Thoracic aorta (tissue), 2 donors: ENCODE measurements around the gene PER2. TPM values are rescaled to one million over a fixed set of nuclear protein-coding genes. Genes with fewer than 3 reads are reported as not detected.

Source experiments
- ATAC-seq: fragments of 150-250 bp; one replicate; pipeline ENCODE4 v1.8.0; 2017; ENCODE audit warnings: low read depth; ENCODE audit not compliant: insufficient number of reproducible peaks, low FRiP score
- DNase-seq: peaks from one replicate; pipeline ENCODE4 v3.0.0-alpha.2; 2020; ENCODE audit warnings: low spot score
- H3K27ac ChIP-seq, 2 donors: fragments of 200-600 bp; sonication (generic); 1 replicate in 1 of 2; 2 replicates in 1 of 2; pipeline ENCODE4 v1.5.1; 2016; ENCODE audit warnings: mild to moderate bottlenecking in 2 of 2, moderate library complexity in 2 of 2
- H3K27me3 ChIP-seq: fragments of 200-600 bp; sonication (generic); replicated peaks from 2 replicates; pipeline ENCODE4 v1.6.0; 2016; ENCODE audit warnings: mild to moderate bottlenecking; ENCODE audit not compliant: insufficient read depth
- H3K36me3 ChIP-seq: fragments of 200-600 bp; sonication (generic); one replicate; pipeline ENCODE4 v1.5.1; 2016
- H3K4me1 ChIP-seq, 2 donors: fragments of 200-600 bp; sonication (generic); 1 replicate in 1 of 2; 2 replicates in 1 of 2; pipeline versions ENCODE4 v1.5.1 to v1.6.0; 2016; ENCODE audit warnings: low read depth in 2 of 2, mild to moderate bottlenecking in 1 of 2; ENCODE audit not compliant: control insufficient read depth in 1 of 2
- H3K4me3 ChIP-seq: fragments of 200-600 bp; sonication (generic); 2 replicates; pipeline ENCODE4 v1.5.1; 2016; ENCODE audit warnings: mild to moderate bottlenecking
- H3K9me3 ChIP-seq: fragments of 200-600 bp; sonication (generic); 2 replicates; pipeline ENCODE4 v1.5.1; 2016
- total RNA-seq, 2 donors: library from RNA; depleted of rRNA; stranded (reverse); fragments of >200 nt; gene quantifications; one replicate each; pipeline versions ENCODE4 v1.1.0 to v1.2.3, GENCODE V29; 2016
- TF ChIP-seq, protein P1 (sequence below): fragments of 200-600 bp; sonication (generic); IDR thresholded peaks from one replicate; pipeline ENCODE4 v1.5.1; 2019; ENCODE audit warnings: antibody characterized with exemption

Gene PER2
- total RNA-seq, 2 donors from 2014 or later = 14.2 to 26.2 TPM

DNA sequence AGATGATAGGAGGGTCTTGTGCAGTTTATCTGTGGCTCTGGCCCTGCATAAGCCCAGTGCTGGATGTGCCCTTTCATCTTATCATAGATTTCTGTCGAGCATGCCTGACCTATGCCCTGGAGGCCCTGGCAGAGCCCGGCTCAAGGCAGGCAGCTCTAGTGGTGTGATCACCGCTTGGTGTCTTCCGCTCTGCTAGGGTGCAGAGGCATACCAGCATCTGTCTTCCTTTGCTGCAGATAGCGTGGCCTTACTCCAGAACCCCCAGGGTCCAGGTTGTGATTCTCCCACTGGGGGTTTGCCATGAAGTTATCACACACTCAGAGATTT lies 18.2 kb upstream of the PER2 start:
- ATAC-seq (no peak), DNase-seq (no peak)
- no peaks in the 10 kb centered on the region for H3K36me3 ChIP-seq
- no peak overlapping the region for H3K4me3 ChIP-seq
- H3K4me1 ChIP-seq = no peaks in the 10 kb centered on the region
- H3K27ac ChIP-seq = no peak overlapping the region
- TF ChIP-seq, protein P1, sequence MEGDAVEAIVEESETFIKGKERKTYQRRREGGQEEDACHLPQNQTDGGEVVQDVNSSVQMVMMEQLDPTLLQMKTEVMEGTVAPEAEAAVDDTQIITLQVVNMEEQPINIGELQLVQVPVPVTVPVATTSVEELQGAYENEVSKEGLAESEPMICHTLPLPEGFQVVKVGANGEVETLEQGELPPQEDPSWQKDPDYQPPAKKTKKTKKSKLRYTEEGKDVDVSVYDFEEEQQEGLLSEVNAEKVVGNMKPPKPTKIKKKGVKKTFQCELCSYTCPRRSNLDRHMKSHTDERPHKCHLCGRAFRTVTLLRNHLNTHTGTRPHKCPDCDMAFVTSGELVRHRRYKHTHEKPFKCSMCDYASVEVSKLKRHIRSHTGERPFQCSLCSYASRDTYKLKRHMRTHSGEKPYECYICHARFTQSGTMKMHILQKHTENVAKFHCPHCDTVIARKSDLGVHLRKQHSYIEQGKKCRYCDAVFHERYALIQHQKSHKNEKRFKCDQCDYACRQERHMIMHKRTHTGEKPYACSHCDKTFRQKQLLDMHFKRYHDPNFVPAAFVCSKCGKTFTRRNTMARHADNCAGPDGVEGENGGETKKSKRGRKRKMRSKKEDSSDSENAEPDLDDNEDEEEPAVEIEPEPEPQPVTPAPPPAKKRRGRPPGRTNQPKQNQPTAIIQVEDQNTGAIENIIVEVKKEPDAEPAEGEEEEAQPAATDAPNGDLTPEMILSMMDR = no peak
- no peaks in the 10 kb centered on the region for H3K9me3 ChIP-seq
- H3K27me3 ChIP-seq = no peaks in the 10 kb centered on the region

DNA sequence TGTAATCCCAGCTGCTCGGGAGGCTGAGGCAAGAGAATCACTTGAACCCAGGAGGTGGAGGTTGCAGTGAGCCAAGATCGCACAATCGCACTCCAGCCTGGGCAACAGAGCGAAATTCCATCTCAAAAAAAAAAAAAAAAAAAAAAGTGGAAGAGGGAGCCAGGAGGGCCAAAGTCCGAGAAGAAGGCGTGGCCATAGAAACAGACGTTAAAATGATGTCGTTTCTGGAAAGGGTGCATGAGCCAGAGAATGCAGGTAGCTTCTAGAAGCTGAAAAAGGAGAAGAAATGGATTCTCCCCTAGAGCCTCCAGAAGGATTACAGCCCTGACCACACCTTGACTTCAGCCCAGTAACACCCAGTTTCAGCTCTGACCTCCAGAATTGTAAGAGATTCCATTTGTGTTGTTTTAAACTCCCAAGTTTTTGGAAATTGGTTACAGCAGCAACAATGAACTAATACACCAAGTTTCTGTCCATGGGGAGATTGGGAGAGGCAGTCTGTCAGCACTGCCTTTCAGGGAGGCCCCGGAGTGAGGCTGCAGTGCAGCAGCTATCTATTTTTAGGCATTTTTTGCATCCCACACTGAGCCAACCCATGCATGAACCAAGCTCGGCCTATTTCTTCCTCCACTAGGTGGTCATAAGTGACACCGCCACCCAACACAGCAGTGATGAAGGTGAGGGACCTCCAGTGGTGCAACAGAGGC lies 17.7 kb upstream of the PER2 start:
- Histone ChIP-seq H3K4me1 (no peaks in the 10 kb centered on the region), H3K27ac (no peak overlapping the region), H3K27me3 (no peaks in the 10 kb centered on the region), H3K9me3 (no peaks in the 10 kb centered on the region), H3K4me3 (no peak overlapping the region), H3K36me3 (no peaks in the 10 kb centered on the region)
- no peak for ATAC-seq
- DNase-seq = no peak
- TF ChIP-seq, protein P1 = no peak

DNA sequence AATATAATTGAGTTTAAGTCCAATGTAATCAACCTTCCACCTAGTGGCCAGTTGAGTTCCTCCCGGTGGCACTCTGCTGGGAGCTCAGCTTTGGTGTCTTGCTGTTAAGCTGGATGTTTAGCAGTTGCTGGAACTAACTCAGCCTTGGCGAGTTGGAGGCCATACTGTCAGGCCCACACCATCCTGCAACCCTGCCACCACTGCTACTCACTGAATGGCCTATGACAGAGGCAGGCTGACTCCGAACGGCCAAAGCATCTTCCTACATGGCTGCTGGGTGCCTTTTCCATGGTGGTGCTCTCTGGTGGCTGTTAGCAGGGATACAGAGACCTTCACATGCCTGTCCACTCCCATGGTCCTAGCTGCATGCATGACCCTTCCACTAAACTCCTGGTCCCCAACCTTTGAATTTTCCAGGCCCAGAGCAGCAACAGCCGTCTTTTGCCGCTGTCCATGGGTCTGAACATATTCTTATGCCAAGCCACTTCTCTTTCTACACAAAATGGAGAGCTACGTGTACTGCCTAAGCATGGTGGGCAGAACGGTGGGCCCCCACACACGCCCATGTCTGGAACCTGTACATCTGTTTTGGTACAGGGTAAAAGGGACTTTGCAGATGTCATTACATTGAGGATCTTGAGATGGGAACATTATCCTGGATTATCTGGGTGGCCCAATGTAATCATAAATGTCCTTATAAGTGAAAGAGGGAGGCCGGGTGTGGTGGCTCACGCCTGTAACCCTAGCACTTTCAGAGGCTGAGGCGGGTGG lies 16.9 kb upstream of the PER2 start:
- Histone ChIP-seq H3K4me3 (no peak overlapping the region), H3K4me1 (peaks cover 0 to 1% of the 10 kb centered on the region in 2 donors), H3K36me3 (no peaks in the 10 kb centered on the region), H3K27ac (no peak overlapping the region), H3K27me3 (no peaks in the 10 kb centered on the region), H3K9me3 (no peaks in the 10 kb centered on the region)
- DNase-seq (no peak), ATAC-seq (no peak)
- TF ChIP-seq, protein P1 = no peak

DNA sequence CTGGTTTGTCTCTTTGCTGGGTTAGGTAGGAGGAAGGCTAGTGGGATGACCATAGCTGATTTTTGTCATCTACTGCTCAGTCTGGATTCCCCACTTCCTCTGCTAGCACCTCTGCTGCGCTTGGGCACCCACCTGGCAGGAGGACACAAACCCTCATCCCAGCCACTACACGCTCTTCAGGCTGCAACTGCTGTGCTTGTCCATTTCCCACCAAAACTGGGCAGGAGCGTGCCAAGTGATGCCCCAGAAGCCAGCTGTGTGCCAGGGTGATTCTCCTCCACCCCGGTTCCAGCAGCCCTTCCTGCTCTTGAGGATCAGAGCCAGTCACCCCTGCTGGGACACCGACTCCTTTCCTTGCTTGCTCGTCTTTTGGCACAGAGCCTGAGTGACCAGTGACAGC lies 15.7 kb upstream of the PER2 start:
- ATAC-seq = no peak
- no peak for DNase-seq
- Histone ChIP-seq H3K36me3 (no peaks in the 10 kb centered on the region), H3K4me1 (peaks cover 0 to 9% of the 10 kb centered on the region in 2 donors), H3K4me3 (no peak overlapping the region), H3K27ac (no peak overlapping the region), H3K27me3 (no peaks in the 10 kb centered on the region), H3K9me3 (no peaks in the 10 kb centered on the region)
- TF ChIP-seq, protein P1 = no peak

DNA sequence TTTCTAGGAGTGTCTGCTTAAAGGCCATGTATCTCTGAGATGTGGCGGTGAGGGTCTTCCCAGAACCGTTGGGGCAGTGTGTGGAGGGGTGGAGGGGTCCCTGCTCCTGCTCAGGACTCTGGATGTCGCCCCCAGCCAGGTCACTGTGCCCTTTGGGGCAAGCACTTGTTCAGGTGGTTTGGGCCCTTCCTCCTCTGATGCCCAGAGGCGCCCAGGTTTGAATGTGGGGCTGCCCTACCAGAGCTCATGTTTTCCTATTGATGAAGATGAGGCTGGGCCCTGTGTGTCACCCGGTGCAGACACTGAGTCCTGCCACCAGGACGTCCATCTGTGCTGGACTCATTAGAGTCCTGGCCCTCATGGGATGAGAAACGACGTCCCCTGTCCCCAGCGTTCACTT lies 14.3 kb upstream of the PER2 start:
- no peaks in the 10 kb centered on the region for H3K27me3 ChIP-seq
- TF ChIP-seq, protein P1 = no peak
- no peak overlapping the region for H3K4me3 ChIP-seq
- ATAC-seq (no peak), DNase-seq (no peak)
- H3K36me3 ChIP-seq = no peaks in the 10 kb centered on the region
- H3K9me3 ChIP-seq = no peaks in the 10 kb centered on the region
- H3K4me1 ChIP-seq = peaks cover 0 to 9% of the 10 kb centered on the region in 2 donors
- H3K27ac ChIP-seq = no peak overlapping the region
